HS-5 (cell line): ENCODE measurements around the gene HSD3B7.
"Not testable (repeated sequence)": the region's sequence is repeated elsewhere in the genome, so short reads cannot be mapped to it uniquely, and the experiment has no call there.

Experiments used
- DNase-seq: peaks from one replicate; pipeline ENCODE4 v3.0.0-alpha.2; 2012; ENCODE audit warnings: low read depth

The HSD3B7 gene

DNA sequence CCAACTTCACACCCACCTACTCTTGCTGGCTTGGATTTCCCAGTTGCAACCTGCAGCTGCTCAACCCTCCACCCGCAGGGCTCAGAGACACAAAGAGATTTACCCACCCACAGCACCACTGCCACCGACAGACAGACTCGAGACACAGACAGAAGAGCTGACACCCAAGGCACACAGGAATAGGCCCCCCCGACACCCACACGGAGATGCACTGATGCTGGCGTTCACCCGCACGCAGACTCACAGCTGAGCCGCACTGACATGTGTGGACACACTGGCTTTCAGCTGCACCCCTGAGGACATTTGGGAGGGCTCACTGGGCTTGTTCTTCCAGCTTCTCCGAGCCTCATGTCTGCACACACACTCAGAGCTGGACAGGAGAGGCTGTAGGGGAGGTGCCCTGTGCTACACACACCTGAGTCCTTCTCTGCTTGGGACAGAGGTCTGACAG, 17.3 kb downstream of the HSD3B7 start:
- no peak for DNase-seq

- DNase-seq = no peak
These were observed 17.9 kb downstream of the HSD3B7 start for GRCh38 chr16:31002862-31003341.

GRCh38 chr16:31003744-31004143, 18.7 kb downstream of the HSD3B7 start:
- no peak for DNase-seq

DNA sequence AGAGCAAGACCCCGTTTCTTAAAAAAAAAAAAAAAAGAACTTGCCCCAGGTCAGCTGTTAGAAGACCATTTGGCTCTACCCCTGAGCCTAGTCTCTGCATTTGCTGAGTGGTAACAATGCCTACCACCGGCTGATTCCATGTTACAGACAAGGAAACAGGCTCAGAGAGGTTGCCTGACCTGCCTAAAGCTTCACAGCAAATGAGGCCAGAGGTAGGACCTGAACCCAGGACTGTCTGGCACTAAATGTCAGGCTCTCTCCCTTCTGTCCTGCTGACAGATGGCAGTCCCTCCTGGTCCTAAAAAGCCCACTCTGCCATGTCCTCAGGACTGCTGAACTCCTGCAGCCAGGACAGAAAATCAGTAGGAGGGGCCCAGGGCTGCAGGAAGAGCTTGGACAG, 19.7 kb downstream of the HSD3B7 start:
- DNase-seq = no peak

DNA sequence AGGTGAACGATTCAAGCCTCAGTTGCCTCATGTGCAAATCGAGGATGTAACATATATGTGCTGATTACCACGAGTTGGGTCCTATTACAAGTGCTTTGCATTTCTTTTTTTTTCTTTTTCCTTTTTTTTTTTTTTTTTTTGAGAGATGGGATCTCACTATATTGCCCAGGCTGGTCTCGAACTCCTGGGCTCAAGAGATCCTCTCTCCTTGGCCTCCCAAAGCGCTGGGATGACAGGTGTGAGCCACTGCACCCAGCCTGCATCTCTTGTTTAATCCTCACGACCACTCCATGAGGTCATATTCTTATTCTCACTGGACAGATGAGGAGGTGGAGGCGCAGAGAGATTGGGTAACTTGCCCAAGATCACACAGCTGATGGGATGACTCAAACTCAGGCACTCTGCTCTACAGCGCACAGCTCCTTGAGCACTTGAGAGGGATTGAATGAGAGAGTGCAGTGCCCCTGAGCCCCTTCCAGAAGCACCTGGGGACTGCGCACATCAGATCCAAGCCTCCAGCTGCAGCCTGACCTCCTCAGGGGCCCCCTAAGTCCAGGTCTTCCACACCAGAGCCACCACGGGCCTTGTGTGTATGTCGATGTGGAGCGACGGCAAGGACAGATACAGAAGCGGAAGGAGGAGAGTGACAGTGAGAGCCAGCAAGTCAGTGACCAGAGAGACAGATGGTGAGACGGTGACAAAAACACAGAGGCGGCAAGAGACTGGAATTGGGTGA, 20.5 kb downstream of the HSD3B7 start:
- no peak for DNase-seq

- no peak for DNase-seq
These were observed 21.0 kb downstream of the HSD3B7 start for GRCh38 chr16:31006086-31006385.

DNA sequence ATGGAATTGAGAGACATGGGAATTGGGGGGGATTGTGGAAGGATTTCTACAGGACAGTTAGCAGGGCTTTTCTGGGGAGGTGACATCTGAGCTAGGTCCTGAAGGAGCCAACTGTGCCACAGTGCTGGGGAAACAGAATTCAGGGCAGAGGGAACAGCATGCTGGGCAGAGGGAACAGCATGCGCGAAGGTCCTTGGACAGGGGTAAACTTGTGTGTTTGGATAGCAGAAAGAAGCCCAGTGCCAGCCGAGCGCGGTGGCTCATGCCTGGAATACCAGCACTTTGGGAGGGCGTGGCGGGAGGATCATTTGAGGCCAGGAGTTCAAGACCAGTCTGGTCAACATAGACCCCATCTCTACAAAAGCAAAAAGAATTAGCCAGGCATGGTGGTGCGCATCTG, 21.6 kb downstream of the HSD3B7 start:
- DNase-seq = no peak

DNA sequence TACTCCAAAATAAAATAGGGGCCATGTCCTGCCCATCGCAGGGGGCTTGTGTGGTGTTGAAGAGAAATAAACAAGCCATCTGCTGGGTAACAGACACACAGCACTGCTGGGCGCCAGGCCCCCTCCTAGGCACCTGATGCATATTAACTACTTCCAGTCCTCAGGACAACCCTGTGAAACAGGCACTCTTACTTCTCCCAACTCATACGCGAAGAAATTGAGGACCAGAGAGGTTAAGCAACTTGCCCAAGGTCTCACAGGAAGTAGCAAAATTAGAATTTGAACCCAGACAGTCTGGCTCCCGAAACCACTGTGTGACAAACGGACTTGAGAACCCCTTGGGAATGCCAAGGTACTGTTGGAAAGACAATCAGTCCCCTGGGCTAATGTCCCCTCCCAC, 22.7 kb downstream of the HSD3B7 start:
- DNase-seq = no peak

- DNase-seq = no peak
These were observed 23.1 kb downstream of the HSD3B7 start for GRCh38 chr16:31008149-31008548.

DNA sequence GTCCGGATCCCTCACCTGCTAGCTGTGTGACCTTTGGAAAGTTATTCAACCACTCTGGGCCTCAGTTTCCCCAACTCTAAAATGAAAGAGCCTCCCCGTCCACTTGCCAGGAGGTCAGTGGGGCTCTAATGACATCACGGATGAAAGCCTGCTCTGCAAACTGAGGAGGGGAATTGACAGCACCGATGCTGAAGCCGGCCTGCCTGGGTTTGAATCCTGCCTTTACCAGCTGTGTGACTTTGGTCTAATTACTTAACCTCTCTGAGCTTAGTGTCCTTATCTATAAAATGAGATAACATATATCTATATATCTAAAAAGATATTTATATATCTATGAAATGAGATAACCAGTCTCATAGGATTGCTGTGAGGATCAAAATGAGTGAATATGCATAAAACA, 23.5 kb downstream of the HSD3B7 start:
- DNase-seq = no peak

GRCh38 chr16:31009120-31009519, 24.1 kb downstream of the HSD3B7 start:
- DNase-seq = no peak

DNA sequence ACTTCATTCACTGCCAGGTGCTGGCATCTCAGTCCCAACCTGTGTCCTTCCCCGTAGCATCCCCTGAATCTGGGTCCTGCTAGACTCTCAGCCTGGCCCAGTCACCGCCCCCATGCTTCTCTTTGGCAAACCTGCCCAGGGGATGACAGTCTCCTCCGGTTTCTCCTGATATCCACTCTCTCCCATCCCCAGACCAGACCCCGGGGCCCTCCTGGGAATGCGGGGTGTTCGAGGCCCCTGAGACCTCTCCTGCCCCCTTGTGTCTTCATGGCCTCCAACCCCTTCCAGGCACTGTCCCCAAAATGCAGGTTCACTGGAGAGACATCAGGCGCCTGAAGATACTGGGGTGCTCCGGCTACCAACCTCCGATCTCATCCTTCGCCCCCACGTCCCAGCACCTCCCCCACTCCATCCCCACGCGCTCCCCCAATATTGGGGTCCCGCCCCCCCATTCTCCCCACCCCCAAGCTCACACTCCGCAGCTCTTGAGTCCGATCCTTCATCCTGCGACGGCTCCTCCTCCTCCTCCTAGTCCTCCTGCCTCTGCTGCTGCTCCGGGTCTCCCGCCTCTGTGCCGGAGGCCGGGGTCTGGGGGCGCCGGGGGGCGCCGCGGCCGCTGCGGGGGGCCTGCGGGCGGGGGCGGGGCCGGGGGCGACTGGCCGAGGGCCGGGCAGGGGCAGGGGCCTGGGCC, 25.0 kb downstream of the HSD3B7 start:
- DNase-seq = no peak

DNA sequence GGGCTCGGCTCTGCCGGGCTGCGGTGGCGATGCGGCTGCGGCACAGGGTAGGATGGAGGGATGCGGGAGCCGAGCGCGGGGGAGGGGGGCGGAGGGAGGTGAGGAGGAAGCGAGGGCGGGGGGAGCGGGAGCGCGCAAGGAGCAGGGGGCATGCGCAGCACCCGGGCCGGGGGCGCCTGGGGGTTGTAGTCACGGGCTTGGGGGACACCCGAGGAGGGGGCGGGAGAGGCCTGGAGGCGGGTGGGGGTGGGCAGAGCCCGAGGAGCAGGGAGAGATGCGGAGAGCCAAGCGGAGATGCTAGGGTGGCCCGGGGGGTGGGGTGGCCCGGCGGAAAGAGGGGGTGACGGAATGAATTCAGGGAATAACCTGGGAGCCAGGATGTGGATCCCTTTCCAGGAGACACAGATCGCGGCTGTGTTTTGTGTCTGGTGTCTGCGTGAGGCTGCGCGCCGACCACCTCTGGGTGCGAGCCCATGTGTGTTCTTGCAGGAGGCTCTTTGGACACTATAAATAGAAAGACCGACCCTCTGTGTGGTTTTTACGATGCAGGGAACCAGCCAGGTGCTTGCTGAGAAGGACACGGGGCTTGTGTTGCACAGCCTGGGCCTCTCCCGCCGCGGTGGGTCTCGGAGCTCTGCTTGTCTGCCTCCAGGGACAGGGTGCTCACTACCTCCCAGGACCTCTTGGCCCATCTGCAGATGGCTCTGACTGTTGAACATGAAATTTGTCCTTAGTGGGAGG, 25.7 kb downstream of the HSD3B7 start, which contains the start of gene STX1B:
Gene STX1B, minus strand, starts transcription at position 54 of the 741 bp plus-strand sequence. CDS start 242 bp downstream, outside the sequence.
- no peak for DNase-seq

DNA sequence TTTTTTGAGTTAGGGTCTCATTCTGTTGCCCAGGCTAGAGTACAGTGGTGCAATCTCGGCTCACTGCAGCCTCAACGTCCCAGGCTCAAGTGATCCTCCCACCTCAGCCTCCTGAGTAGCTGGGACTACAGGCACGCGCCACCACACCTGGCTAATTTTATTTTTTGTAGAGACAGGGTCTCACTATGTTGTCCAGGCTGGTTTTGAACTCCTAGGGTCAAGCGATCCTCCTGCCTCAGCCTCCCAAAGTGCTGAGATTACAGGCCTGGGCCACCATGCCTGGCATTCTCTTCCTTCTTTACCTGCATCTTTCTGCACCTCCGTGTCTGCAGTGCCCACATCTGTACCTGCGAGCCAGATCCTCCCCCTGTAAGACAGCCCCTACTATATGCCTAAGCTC, 26.8 kb downstream of the HSD3B7 start:
- not testable (repeated sequence) for DNase-seq

GRCh38 chr16:31013292-31013691, 28.3 kb downstream of the HSD3B7 start:
- not testable (repeated sequence) for DNase-seq

- DNase-seq = no peak
These were observed 31.0 kb downstream of the HSD3B7 start for GRCh38 chr16:31016018-31016417.

DNA sequence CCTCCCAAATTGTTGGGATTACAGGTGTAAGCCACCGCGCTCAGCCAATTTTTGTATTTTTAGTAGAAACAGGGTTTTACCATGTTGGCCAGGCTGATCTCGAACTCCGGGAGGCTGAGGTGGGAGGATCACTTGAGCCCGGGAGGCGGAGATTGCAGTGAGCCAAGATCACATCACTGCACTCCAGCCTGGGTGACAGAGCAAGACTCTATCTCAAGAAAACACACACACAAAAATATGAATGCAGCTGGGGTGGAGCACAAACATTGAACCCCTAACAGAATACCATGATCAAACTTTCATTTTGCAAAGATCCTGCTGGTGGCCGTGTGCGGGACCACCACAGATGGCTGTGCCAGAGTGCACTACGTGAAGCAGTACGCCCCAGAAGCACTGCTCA, 32.7 kb downstream of the HSD3B7 start:
- not testable (repeated sequence) for DNase-seq

- no peak for DNase-seq
These were observed 35.5 kb downstream of the HSD3B7 start for GRCh38 chr16:31020536-31020935.

DNA sequence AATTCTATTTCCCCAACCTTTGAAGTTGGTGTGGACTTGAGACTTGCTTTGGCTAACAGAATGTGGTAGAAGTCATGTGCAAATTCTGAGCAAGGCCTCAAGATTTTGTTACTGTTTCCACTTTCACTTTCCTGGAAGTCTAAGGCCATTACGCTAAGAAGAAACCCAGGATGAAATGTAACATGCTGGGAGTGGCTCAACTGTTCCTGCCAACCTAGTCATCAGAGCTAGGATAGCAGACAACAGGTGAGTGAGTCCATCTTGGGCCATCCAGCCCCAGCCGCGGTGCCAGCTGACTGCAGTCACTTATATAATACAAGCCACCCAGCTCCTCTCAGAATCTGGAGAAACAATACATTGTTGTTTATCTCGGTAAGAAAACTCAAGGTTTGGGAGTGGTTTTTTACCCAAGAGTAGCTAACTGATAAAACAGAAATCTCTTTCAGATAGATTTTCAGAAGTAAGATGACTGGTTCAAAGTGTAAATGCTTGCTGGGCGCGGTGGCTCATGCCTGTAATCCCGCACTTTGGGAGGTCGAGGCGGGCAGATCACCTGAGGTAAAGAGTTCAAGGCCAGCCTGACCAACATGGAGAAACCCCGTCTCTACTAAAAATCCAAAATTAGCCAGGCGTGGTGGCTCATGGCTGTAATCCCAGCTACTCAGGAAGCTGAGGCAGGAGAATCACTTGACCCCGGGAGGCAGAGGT, 37.7 kb downstream of the HSD3B7 start:
- no peak for DNase-seq

DNA sequence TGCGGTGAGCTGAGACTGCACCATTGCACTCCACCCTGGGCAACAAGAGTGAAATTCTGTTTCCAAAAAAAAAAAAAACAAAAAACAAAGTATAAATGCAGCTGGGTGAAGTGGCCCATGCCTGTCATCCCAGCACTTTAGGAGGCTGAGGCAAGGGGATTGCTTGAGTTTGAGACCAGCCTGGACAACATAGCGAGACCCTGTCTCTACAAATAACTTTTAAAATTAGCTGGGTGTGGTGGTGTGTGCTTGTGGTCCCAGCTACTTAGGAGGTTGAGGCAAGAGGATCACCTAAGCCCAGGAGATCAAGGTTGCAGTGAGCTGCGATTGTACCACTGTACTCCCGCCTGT, 38.2 kb downstream of the HSD3B7 start:
- DNase-seq = no peak

DNA sequence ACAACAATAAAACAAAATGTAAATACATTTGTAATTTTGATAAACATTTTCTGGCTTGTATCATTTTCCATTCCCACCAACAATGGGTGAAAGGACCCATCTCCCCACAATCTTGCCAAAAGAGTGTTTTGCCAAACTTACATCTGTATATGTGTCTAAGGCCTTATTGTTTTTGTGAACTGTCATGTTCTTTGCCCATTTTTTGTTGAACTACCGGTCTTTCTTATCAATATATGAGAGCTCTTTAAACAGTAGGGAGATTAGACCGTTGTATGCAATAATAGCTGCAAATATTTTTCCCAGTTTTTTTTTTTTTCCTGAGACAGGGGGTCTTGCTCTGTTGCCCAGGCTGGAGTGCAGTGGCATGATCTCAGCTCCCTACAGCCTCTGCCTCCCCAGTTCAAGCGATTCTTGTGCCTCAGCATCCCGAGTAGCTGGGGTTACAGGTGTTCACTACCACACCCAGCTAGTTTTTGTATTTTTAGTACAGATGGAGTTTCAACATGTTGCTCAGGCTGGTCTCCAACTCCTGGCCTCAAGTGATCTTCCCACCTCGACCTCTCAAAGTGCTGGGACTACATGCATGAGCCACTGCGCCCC, 38.7 kb downstream of the HSD3B7 start:
- DNase-seq = no peak

DNA sequence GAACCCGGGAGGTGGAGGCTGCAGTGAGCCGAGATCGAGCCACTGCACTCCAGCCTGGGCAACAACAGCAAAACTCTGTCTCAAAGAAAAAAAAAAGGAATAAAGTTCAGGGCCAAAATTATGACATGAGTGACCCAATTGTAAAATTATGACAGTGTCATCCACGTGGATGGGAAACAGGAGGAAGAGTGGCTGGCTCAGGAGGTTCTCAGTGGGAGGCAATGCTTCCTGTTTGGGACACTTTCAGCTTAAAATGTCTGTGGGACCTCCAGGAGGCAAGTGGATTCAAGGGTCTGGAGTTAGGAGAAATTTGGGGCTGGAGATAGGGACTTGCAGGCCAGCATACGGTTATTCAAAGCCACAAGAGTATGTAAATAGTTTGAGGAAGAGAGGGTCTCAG, 40.3 kb downstream of the HSD3B7 start:
- DNase-seq = no peak
